Fibroblast of pulmonary artery (primary cell): ENCODE data around the gene ZNHIT6.

Experiments used
- DNase-seq: peaks from one replicate; pipeline ENCODE4 v3.0.0-alpha.2; 2010; ENCODE audit warnings: low read depth
- H3K4me3 ChIP-seq: replicated peaks from 2 replicates; pipeline ENCODE4 v1.5.1; 2011; ENCODE audit warnings: low read depth, mild to moderate bottlenecking, control low read depth, low read length, moderate library complexity
- TF ChIP-seq, protein P1 (sequence below): IDR thresholded peaks from 2 replicates; pipeline ENCODE4 v1.5.1; 2011; ENCODE audit warnings: mild to moderate bottlenecking, control low read depth, low read length, inconsistent platforms; ENCODE audit errors: missing control alignments

Gene ZNHIT6

DNA sequence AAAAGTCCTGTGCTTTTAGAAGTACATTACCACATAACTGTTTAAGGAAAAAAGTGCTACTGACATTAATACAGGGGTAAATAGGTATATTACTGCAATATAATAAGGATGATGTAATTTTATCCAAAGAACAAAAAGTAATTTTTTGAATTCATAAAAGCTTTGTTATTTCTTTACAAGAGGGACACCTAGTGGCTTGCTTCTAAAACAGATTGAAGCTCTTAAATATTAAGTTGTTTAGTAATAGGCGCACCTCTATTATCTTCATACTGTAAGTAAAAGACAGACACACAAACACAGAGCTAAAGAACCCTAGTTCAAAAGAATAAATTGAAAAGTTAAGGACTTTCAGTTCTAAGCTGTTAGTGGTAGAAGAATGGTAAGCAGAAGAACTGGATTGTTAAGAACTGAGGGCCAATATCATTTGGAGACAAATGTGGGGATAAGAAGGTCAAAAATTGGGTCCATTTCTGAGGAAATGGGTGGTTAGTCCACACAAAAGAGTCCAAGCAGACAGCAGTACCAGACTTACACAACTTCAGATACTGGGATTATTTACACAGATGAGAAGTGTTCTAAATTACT lies 15.4 kb downstream of the ZNHIT6 start:
- no peak overlapping the region for H3K4me3 ChIP-seq
- peak; percentile 82 for DNase-seq
- TF ChIP-seq, protein P1, sequence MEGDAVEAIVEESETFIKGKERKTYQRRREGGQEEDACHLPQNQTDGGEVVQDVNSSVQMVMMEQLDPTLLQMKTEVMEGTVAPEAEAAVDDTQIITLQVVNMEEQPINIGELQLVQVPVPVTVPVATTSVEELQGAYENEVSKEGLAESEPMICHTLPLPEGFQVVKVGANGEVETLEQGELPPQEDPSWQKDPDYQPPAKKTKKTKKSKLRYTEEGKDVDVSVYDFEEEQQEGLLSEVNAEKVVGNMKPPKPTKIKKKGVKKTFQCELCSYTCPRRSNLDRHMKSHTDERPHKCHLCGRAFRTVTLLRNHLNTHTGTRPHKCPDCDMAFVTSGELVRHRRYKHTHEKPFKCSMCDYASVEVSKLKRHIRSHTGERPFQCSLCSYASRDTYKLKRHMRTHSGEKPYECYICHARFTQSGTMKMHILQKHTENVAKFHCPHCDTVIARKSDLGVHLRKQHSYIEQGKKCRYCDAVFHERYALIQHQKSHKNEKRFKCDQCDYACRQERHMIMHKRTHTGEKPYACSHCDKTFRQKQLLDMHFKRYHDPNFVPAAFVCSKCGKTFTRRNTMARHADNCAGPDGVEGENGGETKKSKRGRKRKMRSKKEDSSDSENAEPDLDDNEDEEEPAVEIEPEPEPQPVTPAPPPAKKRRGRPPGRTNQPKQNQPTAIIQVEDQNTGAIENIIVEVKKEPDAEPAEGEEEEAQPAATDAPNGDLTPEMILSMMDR = peak; percentile 55

- DNase-seq = no peak
- TF ChIP-seq, protein P1 = no peak
- no peak overlapping the region for H3K4me3 ChIP-seq
Observed at GRCh38 chr1:85689775-85690404, 18.3 kb downstream of the ZNHIT6 start.

GRCh38 chr1:85683292-85684025 lies 24.8 kb downstream of the ZNHIT6 start:
- TF ChIP-seq, protein P1 = no peak
- H3K4me3 ChIP-seq = no peak overlapping the region
- DNase-seq = no peak

DNA sequence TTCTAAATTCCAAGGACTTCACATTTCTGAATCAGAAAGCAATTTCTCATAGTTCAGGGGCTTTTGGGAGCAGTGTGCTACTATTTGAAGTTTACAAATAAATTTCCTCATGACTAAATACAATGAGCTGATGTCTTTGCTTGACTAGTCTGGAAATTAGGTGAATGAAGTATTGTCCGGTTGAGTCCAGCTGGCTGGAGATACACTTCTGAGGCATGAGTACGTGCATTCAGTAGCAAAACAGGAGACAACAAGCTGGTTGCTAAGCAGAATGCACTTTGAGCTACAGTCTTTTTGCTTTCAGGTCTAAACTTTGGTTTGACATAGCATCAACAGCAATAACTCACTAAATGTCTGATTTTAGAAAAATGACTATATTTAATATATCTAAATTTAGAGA lies 27.1 kb downstream of the ZNHIT6 start:
- no peak overlapping the region for H3K4me3 ChIP-seq
- peak; percentile 81 for DNase-seq
- TF ChIP-seq, protein P1 = no peak

DNA sequence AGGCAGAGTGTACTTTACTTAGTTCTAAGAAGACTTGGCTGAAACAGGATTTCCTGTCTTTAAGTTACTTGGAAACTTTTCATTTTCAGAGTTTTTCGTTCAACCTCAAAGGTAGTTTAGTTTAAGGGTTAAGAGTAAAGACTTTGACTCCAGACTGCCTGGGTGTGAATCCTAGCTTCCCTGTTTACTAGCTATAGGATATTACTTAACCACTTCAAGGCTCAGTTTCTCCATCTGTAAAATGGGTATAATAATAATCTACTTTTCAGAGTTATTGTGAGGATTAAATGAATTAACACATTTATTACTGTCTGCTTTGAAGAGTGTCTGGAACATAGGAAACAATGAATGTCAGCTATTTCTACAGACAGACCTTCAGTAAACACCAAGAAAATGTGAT lies 30.0 kb downstream of the ZNHIT6 start:
- TF ChIP-seq, protein P1 = no peak
- no peak for DNase-seq
- no peak overlapping the region for H3K4me3 ChIP-seq

GRCh38 chr1:85677656-85678055 lies 30.6 kb downstream of the ZNHIT6 start:
- no peak overlapping the region for H3K4me3 ChIP-seq
- TF ChIP-seq, protein P1 = no peak
- no peak for DNase-seq
